A673 (cell line): ENCODE results near the gene GPC1.

Source experiments
- CTCF ChIP-seq: fragments of 300-800, 200-600 bp; sonication (generic); conservative IDR thresholded peaks from 2 replicates; pipeline ENCODE4 v1.5.1; 2017; ENCODE audit warnings: low read depth, mild to moderate bottlenecking, antibody characterized with exemption, low read length, moderate library complexity, mixed read lengths
- EZH2 ChIP-seq: fragments of 200-600 bp; sonication (generic); IDR thresholded peaks from 2 replicates; pipeline ENCODE4 v1.6.1; 2017; ENCODE audit warnings: borderline replicate concordance, low read depth, mild to moderate bottlenecking, mixed read lengths, antibody characterized with exemption, low read length; ENCODE audit not compliant: poor library complexity, severe bottlenecking

GRCh38 chr2:240480834-240481623, 45.6 kb downstream of the GPC1 start:
- TF ChIP-seq CTCF (no peak), EZH2 (no peak)
